CD4-positive, alpha-beta T cell treated with Interleukin-1 beta for 1 hour (primary cell): Measurements from ENCODE around the gene GCH1.
"Not testable (repeated sequence)": the region's sequence is repeated elsewhere in the genome, so short reads cannot be mapped to it uniquely, and the experiment has no call there.

Source experiments
- DNase-seq, 2 donors: peaks; one replicate each; pipeline ENCODE4 v3.0.0-alpha.2; 2020 to 2022

GCH1 gene

GRCh38 chr14:54818201-54819133 lies 84.2 kb downstream of the GCH1 start:
- DNase-seq, result no peak

GRCh38 chr14:54817506-54817905 lies 85.1 kb downstream of the GCH1 start:
- no peak for DNase-seq

GRCh38 chr14:54816450-54816849 lies 86.2 kb downstream of the GCH1 start:
- no peak for DNase-seq

- no peak for DNase-seq
Observed at GRCh38 chr14:54815515-54815914, 87.1 kb downstream of the GCH1 start.

- no peak for DNase-seq
Observed at GRCh38 chr14:54815016-54815415, 87.6 kb downstream of the GCH1 start.

- no peak for DNase-seq
Observed at GRCh38 chr14:54814076-54814475, 88.5 kb downstream of the GCH1 start.

- no peak for DNase-seq
Observed at GRCh38 chr14:54813081-54813480, 89.5 kb downstream of the GCH1 start.

- DNase-seq, result no peak
Observed at GRCh38 chr14:54812617-54813016, 90.0 kb downstream of the GCH1 start.

GRCh38 chr14:54809767-54810166 lies 92.9 kb downstream of the GCH1 start:
- no peak for DNase-seq

- no peak for DNase-seq
Observed at GRCh38 chr14:54808326-54809161, 94.1 kb downstream of the GCH1 start.

GRCh38 chr14:54807881-54808280 lies 94.7 kb downstream of the GCH1 start:
- no peak for DNase-seq

GRCh38 chr14:54807428-54807827 lies 95.2 kb downstream of the GCH1 start:
- DNase-seq, result no peak

GRCh38 chr14:54806616-54807015 lies 96.0 kb downstream of the GCH1 start:
- DNase-seq, result no peak

GRCh38 chr14:54805445-54806322 lies 96.9 kb downstream of the GCH1 start:
- DNase-seq, result peak; percentile 64 to 66

- no peak for DNase-seq
Observed at GRCh38 chr14:54805070-54805444, 97.6 kb downstream of the GCH1 start.

- no peak for DNase-seq
Observed at GRCh38 chr14:54804538-54805041, 98.0 kb downstream of the GCH1 start.

- no peak for DNase-seq
Observed at GRCh38 chr14:54803926-54804537, 98.6 kb downstream of the GCH1 start.

- no peak for DNase-seq
Observed at GRCh38 chr14:54803396-54803795, 99.2 kb downstream of the GCH1 start.

GRCh38 chr14:54801482-54801881 lies 101.1 kb downstream of the GCH1 start:
- not testable (repeated sequence) for DNase-seq

- DNase-seq, result no peak
Observed at GRCh38 chr14:54798465-54799124, 104.0 kb downstream of the GCH1 start.

GRCh38 chr14:54797986-54798385 lies 104.6 kb downstream of the GCH1 start:
- DNase-seq, result no peak

- no peak for DNase-seq
Observed at GRCh38 chr14:54797556-54797955, 105.1 kb downstream of the GCH1 start.
